NB4 (cell line): ENCODE results near the gene STRN4.
A peak's percentile ranks its signal among the peaks of the same experiment; 100 is the strongest.

Experiments used
- DNase-seq: peaks from one replicate; pipeline ENCODE4 v3.0.0; 2010; ENCODE audit warnings: low read depth
- H3K4me3 ChIP-seq: one replicate; pipeline ENCODE4 v1.5.1; 2011; ENCODE audit warnings: mild to moderate bottlenecking, low read depth, low read length, moderate library complexity
- MYC ChIP-seq: IDR thresholded peaks from 2 replicates; pipeline ENCODE4 v1.6.1; 2011; ENCODE audit warnings: low read depth, low read length
- POLR2A ChIP-seq: IDR thresholded peaks from 2 replicates; pipeline ENCODE4 v1.6.1; 2011; ENCODE audit warnings: mild to moderate bottlenecking; ENCODE audit not compliant: insufficient read length; ENCODE audit errors: extremely low read depth
- TF ChIP-seq, protein P1 (sequence below): IDR thresholded peaks from 2 replicates; pipeline ENCODE4 v1.6.1; 2011; ENCODE audit warnings: low read depth, low read length
- TF ChIP-seq, protein P2 (sequence below): IDR thresholded peaks from one replicate; pipeline ENCODE4 v1.5.1; 2012; ENCODE audit warnings: low read depth, low read length

Gene STRN4

DNA sequence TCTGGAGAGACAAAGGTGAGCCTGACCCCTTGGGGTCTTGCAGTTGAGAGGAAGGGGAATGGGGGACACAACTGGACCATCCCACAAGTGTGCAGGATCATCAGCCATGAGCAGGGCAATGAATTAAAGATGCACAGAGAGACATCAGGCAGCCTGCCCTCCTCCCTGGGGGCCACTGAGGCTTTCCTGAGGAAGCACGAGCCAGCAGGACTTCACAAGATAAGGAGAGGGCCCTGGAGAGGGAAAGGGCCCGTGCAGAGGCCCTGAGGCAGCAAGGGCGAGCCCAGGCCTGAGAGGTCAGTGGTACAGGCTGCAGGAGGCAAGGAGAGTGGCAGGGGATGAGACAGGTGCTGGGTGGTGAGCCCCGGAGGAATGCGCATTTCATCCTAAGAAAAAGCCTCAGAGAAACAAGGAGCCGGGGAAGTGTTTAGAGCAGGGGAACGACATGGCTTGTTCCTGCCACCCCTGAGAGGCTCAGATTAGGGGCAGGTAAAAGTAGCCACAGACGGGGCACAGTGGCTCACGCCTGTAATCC is 20.3 kb downstream of the STRN4 start:
- TF ChIP-seq, protein P1, sequence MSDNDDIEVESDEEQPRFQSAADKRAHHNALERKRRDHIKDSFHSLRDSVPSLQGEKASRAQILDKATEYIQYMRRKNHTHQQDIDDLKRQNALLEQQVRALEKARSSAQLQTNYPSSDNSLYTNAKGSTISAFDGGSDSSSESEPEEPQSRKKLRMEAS, result no peak
- no peak for TF ChIP-seq POLR2A
- no peak for TF ChIP-seq MYC
- TF ChIP-seq, protein P2, sequence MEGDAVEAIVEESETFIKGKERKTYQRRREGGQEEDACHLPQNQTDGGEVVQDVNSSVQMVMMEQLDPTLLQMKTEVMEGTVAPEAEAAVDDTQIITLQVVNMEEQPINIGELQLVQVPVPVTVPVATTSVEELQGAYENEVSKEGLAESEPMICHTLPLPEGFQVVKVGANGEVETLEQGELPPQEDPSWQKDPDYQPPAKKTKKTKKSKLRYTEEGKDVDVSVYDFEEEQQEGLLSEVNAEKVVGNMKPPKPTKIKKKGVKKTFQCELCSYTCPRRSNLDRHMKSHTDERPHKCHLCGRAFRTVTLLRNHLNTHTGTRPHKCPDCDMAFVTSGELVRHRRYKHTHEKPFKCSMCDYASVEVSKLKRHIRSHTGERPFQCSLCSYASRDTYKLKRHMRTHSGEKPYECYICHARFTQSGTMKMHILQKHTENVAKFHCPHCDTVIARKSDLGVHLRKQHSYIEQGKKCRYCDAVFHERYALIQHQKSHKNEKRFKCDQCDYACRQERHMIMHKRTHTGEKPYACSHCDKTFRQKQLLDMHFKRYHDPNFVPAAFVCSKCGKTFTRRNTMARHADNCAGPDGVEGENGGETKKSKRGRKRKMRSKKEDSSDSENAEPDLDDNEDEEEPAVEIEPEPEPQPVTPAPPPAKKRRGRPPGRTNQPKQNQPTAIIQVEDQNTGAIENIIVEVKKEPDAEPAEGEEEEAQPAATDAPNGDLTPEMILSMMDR, result no peak
- no peak for DNase-seq
- no peak overlapping the region for H3K4me3 ChIP-seq

DNA sequence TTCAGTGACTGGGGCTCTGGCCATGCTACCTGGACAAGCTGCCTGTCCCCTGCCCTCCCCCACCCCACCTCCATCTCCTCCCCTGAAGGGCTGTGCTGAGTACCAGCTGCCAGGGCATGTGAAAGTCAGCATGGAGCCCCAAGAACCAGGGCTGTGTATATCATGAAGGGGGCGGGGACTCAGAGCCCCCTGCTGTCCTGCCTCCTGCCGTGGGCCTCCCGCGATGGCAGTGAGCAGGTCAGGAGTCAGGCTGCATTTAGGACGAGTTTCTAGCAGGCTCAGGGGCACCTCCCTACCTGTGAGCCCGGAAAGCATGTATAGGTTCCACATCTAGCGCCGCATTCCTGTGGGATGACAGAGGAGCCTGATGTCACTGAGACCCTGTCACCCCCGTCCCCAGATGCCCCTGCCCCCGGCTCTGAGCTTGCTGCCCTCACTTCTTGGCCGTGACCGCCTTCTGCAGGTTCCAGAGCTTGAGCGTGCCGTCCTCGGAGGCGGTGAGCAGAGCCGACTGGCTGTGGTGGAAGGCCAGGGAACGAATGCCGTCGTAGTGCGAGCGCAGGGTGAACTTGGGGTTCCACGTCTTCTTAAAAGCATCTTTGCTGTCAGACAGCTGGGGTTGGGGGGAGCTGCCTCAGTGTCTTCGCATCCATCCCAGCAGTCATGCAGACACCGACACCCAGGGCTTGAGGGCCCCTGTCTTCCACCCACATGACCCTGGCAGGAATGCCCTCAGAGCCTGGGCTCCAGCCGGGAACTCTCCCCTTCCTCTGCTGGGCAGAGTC is 21.0 kb downstream of the STRN4 start:
- no peak for TF ChIP-seq MYC
- TF ChIP-seq, protein P2, result no peak
- TF ChIP-seq POLR2A, result no peak
- TF ChIP-seq, protein P1, result no peak
- DNase-seq, result no peak
- H3K4me3 ChIP-seq, result no peak overlapping the region

DNA sequence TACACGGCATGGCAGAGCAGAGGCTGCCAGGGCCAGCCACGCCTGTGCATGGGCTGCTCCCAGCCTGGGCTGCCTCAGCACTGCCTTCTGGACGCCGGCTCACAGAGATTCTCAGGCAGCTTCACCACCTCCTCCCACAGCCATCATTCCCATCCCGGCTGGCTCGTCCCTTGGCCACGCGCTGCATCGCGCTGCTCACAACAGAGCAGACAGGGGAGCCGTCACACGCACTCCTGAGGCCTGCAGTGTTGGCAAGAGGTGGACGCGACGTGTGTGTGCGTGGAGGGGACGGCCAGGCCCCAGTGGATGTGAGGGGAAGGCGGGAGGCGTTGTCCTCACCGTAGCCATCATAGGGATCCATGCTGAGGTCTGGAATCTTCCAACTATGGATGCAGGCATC is 21.8 kb downstream of the STRN4 start:
- no peak overlapping the region for H3K4me3 ChIP-seq
- DNase-seq, result no peak
- TF ChIP-seq POLR2A (no peak), MYC (no peak)
- TF ChIP-seq, protein P2, result no peak
- TF ChIP-seq, protein P1, result no peak

DNA sequence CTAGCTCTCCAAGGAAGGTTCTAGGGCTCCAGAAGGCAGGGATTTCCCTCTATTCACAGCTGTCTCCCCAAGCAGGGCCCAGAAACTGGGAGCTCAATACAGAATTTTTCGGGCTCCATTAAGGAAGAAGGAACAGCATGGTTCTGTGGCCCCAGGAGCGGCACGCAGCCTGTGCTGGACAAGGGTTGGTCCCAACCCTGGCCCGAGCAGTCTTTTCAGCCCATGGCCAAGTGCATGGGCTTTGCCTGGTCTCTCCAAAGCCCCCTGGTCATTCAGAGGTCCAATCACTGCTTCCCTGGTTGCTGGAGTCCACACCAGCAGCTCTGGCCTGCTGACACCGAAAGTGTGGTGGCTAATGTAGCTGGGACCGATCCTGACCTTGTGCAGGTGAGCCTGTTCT is 22.8 kb downstream of the STRN4 start:
- no peak for DNase-seq
- no peak overlapping the region for H3K4me3 ChIP-seq
- TF ChIP-seq, protein P2, result no peak
- TF ChIP-seq POLR2A (no peak), MYC (no peak)
- TF ChIP-seq, protein P1, result no peak

DNA sequence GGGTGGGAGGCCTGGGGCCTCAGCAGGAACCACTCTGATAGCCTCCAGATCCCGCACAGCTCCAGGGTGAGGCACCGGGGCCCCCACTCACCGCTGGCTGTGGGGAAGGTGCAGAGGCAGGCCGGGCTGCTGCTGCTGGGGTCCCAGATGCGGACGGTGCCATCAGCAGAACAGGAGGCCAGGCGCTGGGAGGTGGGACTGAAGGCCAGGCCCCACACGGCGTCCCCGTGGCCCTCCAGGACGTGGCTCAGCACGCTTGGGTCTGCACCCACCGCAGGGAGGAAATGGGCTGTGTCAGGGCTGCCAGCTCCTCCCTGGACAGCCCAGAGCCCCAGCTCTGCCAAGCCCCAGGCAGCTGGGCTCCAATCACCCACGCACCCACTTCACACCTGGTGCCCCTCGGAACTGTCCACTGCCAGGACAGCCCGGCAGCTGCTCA is 23.2 kb downstream of the STRN4 start:
- DNase-seq, result peak; percentile 52
- TF ChIP-seq, protein P2, result no peak
- TF ChIP-seq, protein P1, result peak; percentile 50
- TF ChIP-seq MYC (no peak), POLR2A (peak; percentile 6)

More for the DNA sequence above, 23.2 kb downstream of the STRN4 start:
- no peak overlapping the region for H3K4me3 ChIP-seq
